GM21528 (cell line): Measurements from ENCODE around the gene CNDP1.

Source experiments
- ATAC-seq: cut with Tn5 transposase; IDR thresholded peaks from one replicate; pipeline ENCODE4 v1.9.1; 2021; ENCODE audit warnings: mild to moderate bottlenecking, moderate library complexity; ENCODE audit not compliant: unreplicated experiment, low FRiP score

Gene CNDP1

DNA sequence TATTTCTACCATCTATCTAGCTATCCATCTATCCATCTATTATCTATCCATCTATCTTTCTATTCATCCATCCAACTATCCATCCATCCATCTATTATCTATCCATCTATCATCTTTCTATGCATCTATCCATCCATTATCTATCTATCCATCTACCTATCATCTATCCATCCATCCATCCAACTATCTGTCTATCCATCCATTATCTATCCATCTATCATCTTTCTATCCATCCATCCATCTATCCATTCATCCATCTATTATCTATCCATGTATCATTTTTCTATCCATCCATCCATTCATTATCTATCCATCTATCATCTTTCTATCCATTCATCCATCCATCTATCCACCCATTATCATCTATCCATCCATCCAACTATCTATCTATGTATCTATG, 38.8 kb downstream of the CNDP1 start:
- no peak for ATAC-seq

- ATAC-seq = no peak
These were observed 40.6 kb downstream of the CNDP1 start for GRCh38 chr18:74574916-74575315.

DNA sequence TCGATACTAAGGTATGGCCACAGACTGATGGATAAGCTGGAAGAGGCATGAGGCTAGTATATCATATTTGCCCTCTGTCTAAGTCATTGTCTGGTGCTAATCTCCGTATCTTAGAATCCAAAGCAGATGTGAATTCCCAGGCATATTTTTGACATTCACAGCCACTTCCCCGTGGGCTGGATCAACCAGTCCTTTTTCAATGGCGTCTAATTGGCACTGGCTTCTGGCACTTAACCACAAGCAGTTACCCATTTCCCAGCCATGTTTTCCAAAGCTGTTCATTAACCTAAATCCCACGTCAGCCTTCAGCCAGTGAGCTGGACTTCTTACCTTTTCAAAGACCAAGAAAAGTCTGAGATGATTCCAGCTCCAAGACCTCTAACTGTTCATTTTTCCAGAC, 42.7 kb downstream of the CNDP1 start:
- no peak for ATAC-seq

GRCh38 chr18:74579496-74580065, 45.3 kb downstream of the CNDP1 start:
- ATAC-seq = no peak

DNA sequence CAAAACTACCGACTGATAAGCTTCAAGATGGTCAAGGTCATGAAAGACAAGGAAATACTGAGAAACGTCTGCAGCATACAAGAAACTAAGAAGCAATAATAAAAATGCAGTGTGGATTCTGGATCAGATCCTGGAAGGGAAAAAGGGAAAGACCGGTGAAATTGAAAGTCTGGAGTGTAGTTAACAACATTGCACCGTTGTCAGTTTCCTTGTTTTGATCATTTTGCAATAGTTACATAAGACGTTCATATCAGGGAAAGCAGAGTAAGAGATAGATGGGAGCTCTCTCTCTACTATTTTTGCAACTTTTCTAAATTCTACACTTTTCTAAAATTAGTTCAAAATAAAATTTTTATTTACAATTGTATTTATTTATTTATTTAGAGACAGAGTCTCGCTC, 48.3 kb downstream of the CNDP1 start:
- no peak for ATAC-seq

DNA sequence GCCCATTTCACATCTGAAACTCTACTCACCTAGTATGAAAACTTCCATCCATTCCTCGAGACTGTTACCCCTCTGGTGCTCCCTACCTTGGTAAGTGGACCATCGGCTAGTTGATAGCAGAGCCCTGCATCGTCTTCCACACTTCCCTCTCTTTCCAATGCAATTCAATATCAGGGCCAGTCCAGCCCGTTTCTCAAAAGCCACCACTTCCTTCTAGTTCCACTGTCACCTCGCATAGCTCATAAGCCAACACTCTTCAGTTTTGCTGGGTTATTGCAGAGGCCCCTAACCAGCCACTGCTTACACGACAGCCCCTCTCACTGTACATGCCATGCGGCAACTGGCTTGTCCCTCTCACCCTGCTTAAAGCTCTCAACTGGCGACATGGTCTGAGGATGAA, 53.1 kb downstream of the CNDP1 start:
- ATAC-seq = no peak

GRCh38 chr18:74589021-74589420, 54.7 kb downstream of the CNDP1 start:
- ATAC-seq = no peak

- no peak for ATAC-seq
These were observed 55.5 kb downstream of the CNDP1 start for GRCh38 chr18:74589811-74590210.

DNA sequence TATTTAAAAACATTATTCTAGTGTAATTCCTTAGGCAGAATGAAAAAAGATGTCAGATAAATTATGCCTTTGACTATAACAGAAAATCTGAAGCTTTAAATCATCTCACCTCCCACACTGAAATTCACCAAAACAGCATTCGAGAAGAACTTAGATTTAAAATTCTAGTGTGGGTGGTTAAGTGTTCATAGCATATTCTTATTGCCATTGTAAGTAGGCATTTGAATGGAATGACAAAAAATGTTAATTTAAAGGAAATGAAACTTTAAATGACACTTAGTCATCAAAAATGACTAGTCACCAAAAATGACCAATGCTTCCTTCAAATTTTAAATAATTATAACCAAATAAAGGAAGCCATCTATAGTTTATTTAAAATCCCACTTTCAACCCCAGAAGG, 56.4 kb downstream of the CNDP1 start:
- ATAC-seq = no peak

- no peak for ATAC-seq
These were observed 61.1 kb downstream of the CNDP1 start for GRCh38 chr18:74595431-74595830.

- peak; percentile 44 for ATAC-seq
These were observed 62.8 kb downstream of the CNDP1 start for GRCh38 chr18:74597034-74597661.

DNA sequence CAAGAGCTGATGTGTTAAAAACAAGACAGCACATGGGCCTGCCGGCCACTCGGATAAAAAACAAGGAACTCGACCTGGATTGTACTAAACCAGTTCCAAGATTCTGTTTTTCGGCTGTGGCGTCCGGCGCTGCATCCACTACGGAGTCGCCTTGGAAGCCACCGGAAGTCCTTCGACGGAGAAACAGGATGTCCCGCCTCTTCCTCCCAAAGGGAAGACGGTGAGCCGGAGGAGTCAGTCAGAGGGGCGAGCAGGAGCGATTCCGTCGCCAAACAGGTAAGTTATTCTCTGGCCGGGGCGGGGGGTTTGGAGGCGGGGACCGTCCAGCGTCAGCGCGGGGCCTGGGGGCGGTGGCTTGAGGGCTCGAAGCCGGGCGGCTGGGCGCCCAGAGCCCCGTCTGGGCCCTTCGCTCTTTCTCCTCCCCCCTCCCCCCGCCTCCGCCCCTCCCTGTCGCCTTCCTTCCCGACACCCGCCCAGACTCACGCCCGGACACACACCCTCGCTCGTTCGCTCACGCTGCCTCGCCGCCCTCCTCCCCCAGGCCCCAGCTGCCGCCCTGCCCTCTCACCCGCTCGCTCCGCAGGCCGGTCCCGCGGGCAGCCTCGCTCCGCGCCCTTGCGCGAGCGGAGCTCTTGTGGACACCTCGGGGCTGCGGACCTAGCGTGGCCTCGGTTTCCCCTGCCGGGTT, 63.5 kb downstream of the CNDP1 start, which contains the start of gene ZNF407:
ZNF407 (plus strand) TSS at position 209 of the 688 bp plus-strand sequence. CDS start 33,150 bp downstream, outside the sequence.
- ATAC-seq = peak; percentile 78

DNA sequence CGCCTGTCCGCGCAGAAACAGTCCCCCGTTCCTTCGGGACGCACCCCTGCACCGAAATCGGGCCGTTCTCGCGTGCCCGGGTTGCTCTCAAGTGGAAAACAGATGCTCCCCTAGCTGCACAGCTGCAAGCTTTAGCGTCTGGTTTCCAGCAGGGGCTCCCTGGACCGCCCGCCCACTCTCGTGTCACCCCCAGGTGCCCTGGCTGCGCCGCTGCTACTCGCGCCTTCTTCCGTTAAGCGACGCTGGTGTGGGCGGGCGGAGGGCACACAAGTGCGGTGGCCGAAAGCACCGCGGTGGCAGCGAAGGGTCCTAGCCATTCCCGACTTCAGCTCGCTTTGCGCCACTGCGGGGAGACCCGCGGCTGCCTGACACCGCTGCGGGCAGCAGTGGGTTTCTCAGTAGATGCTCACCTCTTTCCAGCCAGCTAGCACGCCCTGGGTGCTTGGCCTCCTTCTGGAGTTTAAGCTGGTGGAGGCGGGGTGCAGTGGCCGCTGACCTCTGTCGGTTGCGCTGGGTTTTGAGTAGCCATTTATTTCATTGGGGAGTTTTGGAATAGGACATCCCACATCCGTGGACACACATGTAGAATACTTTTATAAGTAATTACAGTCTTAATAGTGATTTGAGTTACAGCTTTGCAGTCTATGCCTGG, 64.2 kb downstream of the CNDP1 start:
- ATAC-seq = peak; percentile 64

DNA sequence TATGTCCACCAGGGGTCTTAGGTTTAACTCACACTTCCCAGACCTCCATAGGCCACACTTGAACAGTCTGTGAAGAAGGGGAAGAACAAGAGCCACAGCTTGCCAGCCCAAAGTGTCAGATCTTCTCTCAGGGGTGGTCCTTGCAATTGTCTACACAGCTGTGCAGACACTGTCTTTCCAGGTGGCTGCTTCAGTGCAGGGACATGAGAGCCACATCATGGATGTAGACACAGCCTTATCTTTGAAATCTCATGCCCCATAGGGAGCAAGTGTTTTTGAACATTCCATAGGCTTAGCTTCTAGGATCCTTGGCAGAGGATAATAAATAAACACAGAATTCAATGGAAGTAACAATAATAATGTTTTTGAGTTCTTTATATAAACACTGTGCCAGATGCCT, 70.1 kb downstream of the CNDP1 start:
- ATAC-seq = no peak

GRCh38 chr18:74604774-74605173, 70.5 kb downstream of the CNDP1 start:
- no peak for ATAC-seq

- ATAC-seq = no peak
These were observed 74.4 kb downstream of the CNDP1 start for GRCh38 chr18:74608681-74609080.

GRCh38 chr18:74609535-74609934, 75.2 kb downstream of the CNDP1 start:
- ATAC-seq = no peak

DNA sequence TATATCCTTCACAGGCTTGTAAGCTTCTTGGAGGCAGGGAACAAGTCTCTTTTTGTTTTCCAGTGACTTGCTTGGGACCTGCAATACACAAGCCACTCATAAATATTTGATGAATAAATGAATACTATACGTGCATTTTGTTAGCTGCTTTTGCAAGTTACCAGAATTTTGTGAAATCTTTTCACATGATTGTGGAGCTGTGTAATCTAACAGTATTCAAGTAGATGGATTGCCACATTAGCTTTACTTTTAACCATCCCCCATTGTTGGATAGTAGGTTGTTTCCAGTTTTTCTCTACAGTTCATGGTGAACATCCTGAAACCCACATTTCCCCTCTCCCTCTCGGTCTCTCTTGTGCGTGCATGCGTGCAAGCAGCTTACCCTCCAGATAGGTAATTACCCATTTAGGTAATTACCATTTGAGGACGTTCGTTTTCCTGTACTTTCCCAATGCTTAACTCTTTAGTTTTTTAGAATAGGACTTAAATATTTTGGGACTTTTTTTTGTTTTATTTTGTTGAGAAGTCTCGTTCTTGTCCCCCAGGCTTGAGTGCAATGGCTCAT, 75.8 kb downstream of the CNDP1 start:
- ATAC-seq = no peak

DNA sequence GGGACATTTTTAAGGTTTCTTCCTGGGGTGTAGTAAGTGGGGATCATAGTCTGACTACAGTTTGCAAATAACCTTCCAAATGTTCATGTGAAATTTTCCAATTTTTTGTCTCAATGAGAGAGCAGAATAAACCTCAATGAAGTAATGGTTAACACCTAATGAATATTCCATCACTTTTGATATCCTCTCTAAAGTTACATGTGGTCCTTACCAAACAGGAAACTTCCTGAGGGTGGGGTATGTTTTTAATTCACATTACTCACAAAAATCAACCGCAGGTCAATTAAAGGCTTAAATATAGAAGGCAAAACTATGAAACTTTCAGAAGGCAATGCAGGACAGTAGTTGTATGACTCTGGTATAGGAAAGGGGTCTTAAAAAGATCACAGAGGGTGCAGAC, 76.6 kb downstream of the CNDP1 start:
- ATAC-seq = no peak

DNA sequence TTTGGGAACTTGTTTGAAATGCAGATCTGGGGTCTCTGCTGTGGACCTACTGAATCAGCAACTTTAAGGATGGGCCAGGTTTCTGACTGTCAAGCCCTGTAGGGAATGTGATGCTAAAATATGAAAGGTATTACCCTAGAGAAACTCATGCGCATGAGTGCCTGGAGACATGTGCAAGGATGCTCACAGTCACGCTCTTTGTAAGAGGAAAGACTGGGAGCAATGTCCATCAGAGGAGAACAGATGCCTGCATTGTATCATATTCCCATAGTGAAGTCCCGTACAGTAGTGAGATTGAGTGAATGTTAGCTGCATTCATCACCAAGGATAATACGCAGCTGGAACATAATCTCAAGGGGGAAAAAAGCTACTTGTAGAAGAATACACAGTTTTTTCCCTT, 77.5 kb downstream of the CNDP1 start:
- no peak for ATAC-seq

GRCh38 chr18:74613381-74613780, 79.1 kb downstream of the CNDP1 start:
- ATAC-seq = no peak
